Activated naive CD4-positive, alpha-beta T cell treated with anti-CD3 and anti-CD28 coated beads, Interleukin-2, amount 50 U/mL, for 16 hours (primary cell): Measurements from ENCODE around the gene SLC22A31.
"Not testable (repeated sequence)": the region's sequence is repeated elsewhere in the genome, so short reads cannot be mapped to it uniquely, and the experiment has no call there.

ENCODE experiments used
- DNase-seq: peaks from one replicate; pipeline ENCODE4 v3.0.0-alpha.2; 2020

The SLC22A31 gene

GRCh38 chr16:89192956-89193575 is 7.3 kb downstream of the SLC22A31 start:
- DNase-seq, result peak; percentile 45

GRCh38 chr16:89192186-89192955 is 8.0 kb downstream of the SLC22A31 start:
- DNase-seq, result peak; percentile 47

GRCh38 chr16:89191901-89192185 is 8.5 kb downstream of the SLC22A31 start:
- no peak for DNase-seq

GRCh38 chr16:89191033-89191900 is 9.1 kb downstream of the SLC22A31 start:
- DNase-seq, result no peak

GRCh38 chr16:89190150-89190958 is 10.0 kb downstream of the SLC22A31 start:
- DNase-seq, result no peak

GRCh38 chr16:89189358-89190025 is 10.8 kb downstream of the SLC22A31 start:
- DNase-seq, result no peak

- DNase-seq, result not testable (repeated sequence)
Observed at GRCh38 chr16:89188471-89189357, 11.6 kb downstream of the SLC22A31 start.

- no peak for DNase-seq
Observed at GRCh38 chr16:89187770-89188392, 12.5 kb downstream of the SLC22A31 start.

- peak; percentile 60 for DNase-seq
Observed at GRCh38 chr16:89187032-89187769, 13.1 kb downstream of the SLC22A31 start.

- not testable (repeated sequence) for DNase-seq
Observed at GRCh38 chr16:89186593-89187031, 13.7 kb downstream of the SLC22A31 start.

- DNase-seq, result not testable (repeated sequence)
Observed at GRCh38 chr16:89185887-89186592, 14.3 kb downstream of the SLC22A31 start.

- no peak for DNase-seq
Observed at GRCh38 chr16:89184933-89185794, 15.2 kb downstream of the SLC22A31 start.

GRCh38 chr16:89184677-89184932 is 15.7 kb downstream of the SLC22A31 start:
- no peak for DNase-seq

- no peak for DNase-seq
Observed at GRCh38 chr16:89183975-89184676, 16.2 kb downstream of the SLC22A31 start.

- no peak for DNase-seq
Observed at GRCh38 chr16:89183463-89183862, 16.9 kb downstream of the SLC22A31 start.

GRCh38 chr16:89179656-89180315 is 20.6 kb downstream of the SLC22A31 start:
- DNase-seq, result no peak

GRCh38 chr16:89179148-89179484 is 21.2 kb downstream of the SLC22A31 start:
- no peak for DNase-seq
